ENCODE measurements around the gene PRPSAP1. TPM values are rescaled to one million over a fixed set of nuclear protein-coding genes. Genes with fewer than 3 reads are reported as not detected.

Gene PRPSAP1
- total RNA-seq, 1 experiment from 2014 or later, result 99.6 TPM

DNA sequence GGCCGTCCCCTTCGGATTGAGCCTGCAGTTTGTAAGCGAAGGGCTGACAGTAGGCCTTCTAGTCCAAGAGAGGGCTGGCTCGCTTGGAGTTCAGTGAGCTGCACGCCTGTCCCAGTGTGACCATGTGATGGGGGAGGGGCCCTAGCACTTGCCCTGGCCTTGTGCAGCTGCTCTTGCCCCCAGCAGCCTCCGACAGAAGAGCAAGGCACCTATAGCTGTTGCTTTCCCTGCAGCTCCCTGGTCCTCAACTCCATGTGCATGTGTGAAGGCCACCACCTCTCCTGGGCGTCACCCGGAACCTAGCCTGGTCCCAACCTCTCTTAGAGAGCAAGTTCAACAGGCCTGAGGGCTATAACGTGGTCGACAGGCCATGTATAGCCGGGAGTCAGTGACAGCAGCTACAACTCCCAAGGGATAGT, 36.3 kb upstream of the PRPSAP1 start:
- intact Hi-C loops (cut with micrococcal nuclease; ENCODE audit: unreplicated experiment) (no loop called here), in situ Hi-C loops (cut with HindIII; ENCODE audit: low pct_unique_long_range_greater_than_20kb, low sequenced_read_pairs) (no loop called here)
- no peaks in the 10 kb centered on the region for H3K9me3 ChIP-seq (ENCODE audit: control insufficient read depth, insufficient read depth, low read depth, low read length)
- no peaks in the 10 kb centered on the region for H3K27me3 ChIP-seq (ENCODE audit: control insufficient read depth, insufficient read depth, low read length)
- peaks cover 5% of the 10 kb centered on the region; the same call in 1 of the 2 replicates for H3K36me3 ChIP-seq (ENCODE audit: control insufficient read depth, insufficient read depth, low read length)
- ChIA-PET POLR2A (no interaction called here), CTCF (interaction anchor here (0.6 to 1.1 kb wide), 5 partner anchors 8 to 1517 kb away, joined by 3 to 10 read pairs (median 4); partner anchors contain the start of gene FDXR)
- no peak for ATAC-seq
- TF ChIP-seq TCF7L2 (IDR thresholded peaks at IDR 0.05; ENCODE audit: low read depth, low read length) (no peak), POLR2AphosphoS5 (IDR thresholded peaks at IDR 0.05; ENCODE audit: low read depth, low read length) (no peak), SIN3A (IDR thresholded peaks at IDR 0.05; ENCODE audit: borderline replicate concordance, insufficient read depth, low read depth, low read length) (no peak)
- TF ChIP-seq, protein P1, sequence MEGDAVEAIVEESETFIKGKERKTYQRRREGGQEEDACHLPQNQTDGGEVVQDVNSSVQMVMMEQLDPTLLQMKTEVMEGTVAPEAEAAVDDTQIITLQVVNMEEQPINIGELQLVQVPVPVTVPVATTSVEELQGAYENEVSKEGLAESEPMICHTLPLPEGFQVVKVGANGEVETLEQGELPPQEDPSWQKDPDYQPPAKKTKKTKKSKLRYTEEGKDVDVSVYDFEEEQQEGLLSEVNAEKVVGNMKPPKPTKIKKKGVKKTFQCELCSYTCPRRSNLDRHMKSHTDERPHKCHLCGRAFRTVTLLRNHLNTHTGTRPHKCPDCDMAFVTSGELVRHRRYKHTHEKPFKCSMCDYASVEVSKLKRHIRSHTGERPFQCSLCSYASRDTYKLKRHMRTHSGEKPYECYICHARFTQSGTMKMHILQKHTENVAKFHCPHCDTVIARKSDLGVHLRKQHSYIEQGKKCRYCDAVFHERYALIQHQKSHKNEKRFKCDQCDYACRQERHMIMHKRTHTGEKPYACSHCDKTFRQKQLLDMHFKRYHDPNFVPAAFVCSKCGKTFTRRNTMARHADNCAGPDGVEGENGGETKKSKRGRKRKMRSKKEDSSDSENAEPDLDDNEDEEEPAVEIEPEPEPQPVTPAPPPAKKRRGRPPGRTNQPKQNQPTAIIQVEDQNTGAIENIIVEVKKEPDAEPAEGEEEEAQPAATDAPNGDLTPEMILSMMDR (IDR thresholded peaks at IDR 0.05), result no peak
- TF ChIP-seq, protein P2, sequence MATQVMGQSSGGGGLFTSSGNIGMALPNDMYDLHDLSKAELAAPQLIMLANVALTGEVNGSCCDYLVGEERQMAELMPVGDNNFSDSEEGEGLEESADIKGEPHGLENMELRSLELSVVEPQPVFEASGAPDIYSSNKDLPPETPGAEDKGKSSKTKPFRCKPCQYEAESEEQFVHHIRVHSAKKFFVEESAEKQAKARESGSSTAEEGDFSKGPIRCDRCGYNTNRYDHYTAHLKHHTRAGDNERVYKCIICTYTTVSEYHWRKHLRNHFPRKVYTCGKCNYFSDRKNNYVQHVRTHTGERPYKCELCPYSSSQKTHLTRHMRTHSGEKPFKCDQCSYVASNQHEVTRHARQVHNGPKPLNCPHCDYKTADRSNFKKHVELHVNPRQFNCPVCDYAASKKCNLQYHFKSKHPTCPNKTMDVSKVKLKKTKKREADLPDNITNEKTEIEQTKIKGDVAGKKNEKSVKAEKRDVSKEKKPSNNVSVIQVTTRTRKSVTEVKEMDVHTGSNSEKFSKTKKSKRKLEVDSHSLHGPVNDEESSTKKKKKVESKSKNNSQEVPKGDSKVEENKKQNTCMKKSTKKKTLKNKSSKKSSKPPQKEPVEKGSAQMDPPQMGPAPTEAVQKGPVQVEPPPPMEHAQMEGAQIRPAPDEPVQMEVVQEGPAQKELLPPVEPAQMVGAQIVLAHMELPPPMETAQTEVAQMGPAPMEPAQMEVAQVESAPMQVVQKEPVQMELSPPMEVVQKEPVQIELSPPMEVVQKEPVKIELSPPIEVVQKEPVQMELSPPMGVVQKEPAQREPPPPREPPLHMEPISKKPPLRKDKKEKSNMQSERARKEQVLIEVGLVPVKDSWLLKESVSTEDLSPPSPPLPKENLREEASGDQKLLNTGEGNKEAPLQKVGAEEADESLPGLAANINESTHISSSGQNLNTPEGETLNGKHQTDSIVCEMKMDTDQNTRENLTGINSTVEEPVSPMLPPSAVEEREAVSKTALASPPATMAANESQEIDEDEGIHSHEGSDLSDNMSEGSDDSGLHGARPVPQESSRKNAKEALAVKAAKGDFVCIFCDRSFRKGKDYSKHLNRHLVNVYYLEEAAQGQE (IDR thresholded peaks at IDR 0.05; ENCODE audit: insufficient read depth in 1 of 2, low read depth in 2 of 2, low read length in 1 of 2), result no peak
- DNase-seq (ENCODE audit: low read depth, low spot score), result no peak
- H3K27ac ChIP-seq (ENCODE audit: low read length), result no peak overlapping the region
- BruUV-seq (replicated peaks), result no TSS peak
- H3K4me3 ChIP-seq (ENCODE audit: low read depth in 2 of 2, low read length in 2 of 2), result no peak overlapping the region
- peaks cover 3% of the 10 kb centered on the region; the same call in 1 of the 2 replicates for H3K4me1 ChIP-seq (ENCODE audit: control insufficient read depth, insufficient read depth, low read length)

- ATAC-seq, result no peak
- TSS peak; percentile 73 for BruUV-seq (replicated peaks)
- peaks cover 3% of the 10 kb centered on the region; the same call in 1 of the 2 replicates for H3K4me1 ChIP-seq (ENCODE audit: control insufficient read depth, insufficient read depth, low read length)
- intact Hi-C loops (cut with micrococcal nuclease; ENCODE audit: unreplicated experiment) (no loop called here), in situ Hi-C loops (cut with HindIII; ENCODE audit: low pct_unique_long_range_greater_than_20kb, low sequenced_read_pairs) (no loop called here)
- H3K27ac ChIP-seq (ENCODE audit: low read length), result no peak overlapping the region
- ChIA-PET CTCF (interaction anchor here (0.6 to 1.1 kb wide), 5 partner anchors 9 to 130 kb away, joined by 3 to 10 read pairs (median 5); no protein-coding TSS in a partner anchor), POLR2A (no interaction called here)
- no peaks in the 10 kb centered on the region for H3K9me3 ChIP-seq (ENCODE audit: control insufficient read depth, insufficient read depth, low read depth, low read length)
- no peaks in the 10 kb centered on the region for H3K27me3 ChIP-seq (ENCODE audit: control insufficient read depth, insufficient read depth, low read length)
- H3K36me3 ChIP-seq (ENCODE audit: control insufficient read depth, insufficient read depth, low read length), result peaks cover 5% of the 10 kb centered on the region; the same call in 1 of the 2 replicates
- TF ChIP-seq, protein P2 (IDR thresholded peaks at IDR 0.05; ENCODE audit: insufficient read depth in 1 of 2, low read depth in 2 of 2, low read length in 1 of 2), result no peak
- no peak for TF ChIP-seq TCF7L2 (IDR thresholded peaks at IDR 0.05; ENCODE audit: low read depth, low read length)
- TF ChIP-seq POLR2AphosphoS5 (IDR thresholded peaks at IDR 0.05; ENCODE audit: low read depth, low read length), result no peak
- TF ChIP-seq SIN3A (IDR thresholded peaks at IDR 0.05; ENCODE audit: borderline replicate concordance, insufficient read depth, low read depth, low read length), result no peak
- TF ChIP-seq, protein P1 (IDR thresholded peaks at IDR 0.05), result no peak; the same call in 1 of the 2 replicates
- no peak for DNase-seq (ENCODE audit: low read depth, low spot score)
- no peak overlapping the region for H3K4me3 ChIP-seq (ENCODE audit: low read depth in 2 of 2, low read length in 2 of 2)
These were observed 35.5 kb upstream of the PRPSAP1 start for GRCh38 chr17:76388966-76389888.
